C4-2B (cell line): Measurements from ENCODE around the gene SNTG2.

ENCODE experiments used
- CTCF ChIP-seq: fragments of 450-650 bp; conservative IDR thresholded peaks from 2 replicates; pipeline ENCODE4 v1.5.1; 2017; ENCODE audit warnings: mild to moderate bottlenecking
- ZFX ChIP-seq: fragments of 450-650 bp; IDR thresholded peaks from 2 replicates; pipeline ENCODE4 v1.6.1; 2017

- TF ChIP-seq CTCF (no peak), ZFX (no peak)
Observed at GRCh38 chr2:1071650-1072049, 121.0 kb downstream of the SNTG2 start.
